EL (cell line): ENCODE measurements around the gene MTFR1L.

Source experiments
- DNase-seq: peaks from one replicate; pipeline ENCODE4 v3.0.0-alpha.2; 2016

MTFR1L gene

GRCh38 chr1:25819491-25820246 lies at the start of gene MTFR1L:
TSS of gene MTFR1L (plus strand) at chr1:25819954. CDS start at chr1:25823105, 3,151 bp downstream.
- DNase-seq = peak; percentile 79

- DNase-seq = no peak
Measured at GRCh38 chr1:25770541-25771220, 49.1 kb upstream of the MTFR1L start.

GRCh38 chr1:25771221-25772114 lies 48.3 kb upstream of the MTFR1L start:
- DNase-seq = no peak

GRCh38 chr1:25772164-25772563 lies 47.6 kb upstream of the MTFR1L start:
- no peak for DNase-seq

GRCh38 chr1:25772692-25773245 lies 47.0 kb upstream of the MTFR1L start:
- DNase-seq = no peak

GRCh38 chr1:25773441-25774125 lies 46.2 kb upstream of the MTFR1L start:
- peak; percentile 77 for DNase-seq

GRCh38 chr1:25774206-25774803 lies 45.4 kb upstream of the MTFR1L start:
- DNase-seq = no peak

GRCh38 chr1:25774921-25775771 lies 44.6 kb upstream of the MTFR1L start:
- no peak for DNase-seq

- DNase-seq = no peak
Measured at GRCh38 chr1:25779388-25779787, 40.4 kb upstream of the MTFR1L start.

- DNase-seq = no peak
Measured at GRCh38 chr1:25779894-25780293, 39.9 kb upstream of the MTFR1L start.

- no peak for DNase-seq
Measured at GRCh38 chr1:25780318-25781129, 39.2 kb upstream of the MTFR1L start.

GRCh38 chr1:25781130-25781433 lies 38.7 kb upstream of the MTFR1L start:
- no peak for DNase-seq

GRCh38 chr1:25782608-25783201 lies 37.0 kb upstream of the MTFR1L start:
- no peak for DNase-seq

- peak; percentile 69 for DNase-seq
Measured at GRCh38 chr1:25784575-25785051, 35.1 kb upstream of the MTFR1L start.

- no peak for DNase-seq
Measured at GRCh38 chr1:25785333-25786067, 34.3 kb upstream of the MTFR1L start.

GRCh38 chr1:25786887-25787759 lies 32.6 kb upstream of the MTFR1L start:
- peak; percentile 77 for DNase-seq

GRCh38 chr1:25787760-25788166 lies 32.0 kb upstream of the MTFR1L start:
- DNase-seq = no peak

- no peak for DNase-seq
Measured at GRCh38 chr1:25790472-25790871, 29.3 kb upstream of the MTFR1L start.
